ENCODE measurements around the gene ZNF107.

The ZNF107 gene

DNA sequence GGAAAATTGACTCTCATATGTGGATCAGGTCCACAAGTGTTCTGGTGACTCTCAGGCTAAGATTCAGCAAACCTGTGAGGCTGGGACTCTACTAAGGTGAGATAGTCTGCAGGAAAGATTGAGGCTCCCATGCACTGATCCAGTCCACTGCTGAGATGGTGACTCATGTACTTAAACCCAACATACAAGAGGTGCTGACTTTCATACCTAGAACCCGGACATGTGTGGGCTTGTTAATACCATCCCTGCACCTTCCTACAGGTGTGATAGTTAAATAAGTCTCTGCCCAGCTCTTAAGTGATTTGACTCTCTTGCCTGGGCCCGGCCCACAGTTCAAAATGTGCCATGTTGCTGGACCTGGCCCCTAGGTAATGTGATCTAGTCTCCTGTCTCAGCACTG is 27.1 kb upstream of the ZNF107 start:
- TF ChIP-seq EZH2phosphoT487 (IDR thresholded peaks at IDR 0.05; ENCODE audit: borderline replicate concordance) = no peak
- TF ChIP-seq, protein P1, sequence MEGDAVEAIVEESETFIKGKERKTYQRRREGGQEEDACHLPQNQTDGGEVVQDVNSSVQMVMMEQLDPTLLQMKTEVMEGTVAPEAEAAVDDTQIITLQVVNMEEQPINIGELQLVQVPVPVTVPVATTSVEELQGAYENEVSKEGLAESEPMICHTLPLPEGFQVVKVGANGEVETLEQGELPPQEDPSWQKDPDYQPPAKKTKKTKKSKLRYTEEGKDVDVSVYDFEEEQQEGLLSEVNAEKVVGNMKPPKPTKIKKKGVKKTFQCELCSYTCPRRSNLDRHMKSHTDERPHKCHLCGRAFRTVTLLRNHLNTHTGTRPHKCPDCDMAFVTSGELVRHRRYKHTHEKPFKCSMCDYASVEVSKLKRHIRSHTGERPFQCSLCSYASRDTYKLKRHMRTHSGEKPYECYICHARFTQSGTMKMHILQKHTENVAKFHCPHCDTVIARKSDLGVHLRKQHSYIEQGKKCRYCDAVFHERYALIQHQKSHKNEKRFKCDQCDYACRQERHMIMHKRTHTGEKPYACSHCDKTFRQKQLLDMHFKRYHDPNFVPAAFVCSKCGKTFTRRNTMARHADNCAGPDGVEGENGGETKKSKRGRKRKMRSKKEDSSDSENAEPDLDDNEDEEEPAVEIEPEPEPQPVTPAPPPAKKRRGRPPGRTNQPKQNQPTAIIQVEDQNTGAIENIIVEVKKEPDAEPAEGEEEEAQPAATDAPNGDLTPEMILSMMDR (conservative IDR thresholded peaks at IDR 0.05; ENCODE audit: low read length) = no peak
- Histone ChIP-seq H3K79me2 (ENCODE audit: insufficient read depth, low read length) (no peaks in the 10 kb centered on the region), H3K4me3 (ENCODE audit: low read length, poor library complexity, severe bottlenecking) (no peak overlapping the region), H3K36me3 (ENCODE audit: insufficient read depth, low read length) (no peaks in the 10 kb centered on the region), H3K9me2 (replicated peaks; ENCODE audit: low read depth, low read length) (no peaks in the 10 kb centered on the region), H3F3A (ENCODE audit: low read depth) (no peaks in the 10 kb centered on the region), H3K27me3 (ENCODE audit: insufficient read depth, low read length, poor library complexity, severe bottlenecking) (no peaks in the 10 kb centered on the region), H3K4me2 (ENCODE audit: low read depth, low read length, poor library complexity, severe bottlenecking) (no peak overlapping the region), H3K9ac (ENCODE audit: low read depth, low read length, poor library complexity, severe bottlenecking) (no peak overlapping the region), H2AFZ (ENCODE audit: low read length) (no peak overlapping the region), H3K9me3 (ENCODE audit: insufficient read depth, low read depth, low read length) (no peaks in the 10 kb centered on the region), H4K20me1 (ENCODE audit: insufficient read depth, low read length, poor library complexity, severe bottlenecking) (no peaks in the 10 kb centered on the region), H3K4me1 (ENCODE audit: insufficient read depth, low read length, poor library complexity, severe bottlenecking) (no peaks in the 10 kb centered on the region)

DNA sequence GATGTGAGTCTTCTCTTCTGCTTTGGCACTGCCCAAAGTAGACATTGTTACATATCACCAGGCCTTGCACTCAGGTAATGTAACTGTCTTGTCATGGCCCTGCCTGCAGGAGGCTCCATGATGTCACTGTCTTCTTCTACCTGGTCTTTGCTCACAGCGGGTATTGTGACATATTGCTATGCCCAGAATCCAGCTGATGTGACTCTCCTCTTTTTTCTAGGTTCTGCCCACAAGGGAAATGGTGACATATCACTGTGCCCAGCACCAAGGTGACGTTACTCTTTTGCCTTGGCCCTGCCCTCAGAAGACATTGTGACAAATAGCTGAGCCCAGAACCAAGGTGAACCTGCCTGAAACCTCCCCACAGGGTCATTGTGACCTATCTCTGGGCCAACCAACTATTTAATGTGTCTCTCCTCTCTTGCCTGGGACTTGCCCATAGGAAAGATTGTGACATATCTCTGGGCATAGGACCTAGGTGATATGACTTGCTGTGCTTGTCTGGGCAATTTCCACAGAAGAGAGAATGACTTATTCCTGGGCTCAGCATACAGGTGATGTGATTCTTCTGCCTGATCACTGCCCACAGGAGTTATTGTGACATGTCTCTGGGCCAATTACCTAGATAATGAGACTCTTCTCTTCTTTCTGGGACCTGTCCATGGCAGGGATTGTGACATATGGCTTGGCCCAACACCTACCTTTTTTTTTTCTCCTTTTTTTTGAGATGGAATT is 26.5 kb upstream of the ZNF107 start:
- H2AFZ ChIP-seq (ENCODE audit: low read length) = no peak overlapping the region
- TF ChIP-seq, protein P1 (conservative IDR thresholded peaks at IDR 0.05; ENCODE audit: low read length) = peak; percentile 33; the same call in 1 of the 2 replicates
- no peak for TF ChIP-seq EZH2phosphoT487 (IDR thresholded peaks at IDR 0.05; ENCODE audit: borderline replicate concordance)
- H3K4me3 ChIP-seq (ENCODE audit: low read length, poor library complexity, severe bottlenecking) = no peak overlapping the region
- H3K9me2 ChIP-seq (replicated peaks; ENCODE audit: low read depth, low read length) = no peaks in the 10 kb centered on the region
- no peaks in the 10 kb centered on the region for H3K79me2 ChIP-seq (ENCODE audit: insufficient read depth, low read length)
- no peaks in the 10 kb centered on the region for H3F3A ChIP-seq (ENCODE audit: low read depth)
- no peak overlapping the region for H3K4me2 ChIP-seq (ENCODE audit: low read depth, low read length, poor library complexity, severe bottlenecking)
- no peaks in the 10 kb centered on the region for H3K27me3 ChIP-seq (ENCODE audit: insufficient read depth, low read length, poor library complexity, severe bottlenecking)
- H3K9ac ChIP-seq (ENCODE audit: low read depth, low read length, poor library complexity, severe bottlenecking) = no peak overlapping the region
- no peaks in the 10 kb centered on the region for H3K36me3 ChIP-seq (ENCODE audit: insufficient read depth, low read length)
- no peaks in the 10 kb centered on the region for H4K20me1 ChIP-seq (ENCODE audit: insufficient read depth, low read length, poor library complexity, severe bottlenecking)
- H3K4me1 ChIP-seq (ENCODE audit: insufficient read depth, low read length, poor library complexity, severe bottlenecking) = no peaks in the 10 kb centered on the region
- no peaks in the 10 kb centered on the region for H3K9me3 ChIP-seq (ENCODE audit: insufficient read depth, low read depth, low read length)

DNA sequence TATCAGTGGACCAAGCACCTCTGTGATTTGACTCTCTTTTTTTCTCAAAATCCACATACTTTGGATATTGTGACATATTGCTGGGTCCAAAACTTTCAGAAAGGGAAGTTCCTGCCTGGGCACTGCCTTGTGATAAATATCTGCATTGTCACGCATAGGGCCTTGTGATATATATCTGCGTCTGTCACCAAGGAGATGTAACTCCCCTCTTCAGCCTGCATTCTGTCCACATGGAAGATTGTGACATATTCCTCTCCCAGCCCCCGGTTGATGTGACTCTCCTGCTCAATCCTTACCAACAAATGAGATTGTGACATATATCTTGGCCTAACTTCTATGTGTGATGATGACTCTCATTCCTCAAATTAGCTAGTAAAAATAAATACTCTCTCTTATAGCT is 25.4 kb upstream of the ZNF107 start:
- Histone ChIP-seq H3K79me2 (ENCODE audit: insufficient read depth, low read length) (no peaks in the 10 kb centered on the region), H3K9me2 (replicated peaks; ENCODE audit: low read depth, low read length) (no peaks in the 10 kb centered on the region), H3K27me3 (ENCODE audit: insufficient read depth, low read length, poor library complexity, severe bottlenecking) (no peaks in the 10 kb centered on the region), H3K9ac (ENCODE audit: low read depth, low read length, poor library complexity, severe bottlenecking) (no peak overlapping the region), H3K9me3 (ENCODE audit: insufficient read depth, low read depth, low read length) (no peaks in the 10 kb centered on the region), H3K4me2 (ENCODE audit: low read depth, low read length, poor library complexity, severe bottlenecking) (no peak overlapping the region), H3K4me3 (ENCODE audit: low read length, poor library complexity, severe bottlenecking) (no peak overlapping the region), H4K20me1 (ENCODE audit: insufficient read depth, low read length, poor library complexity, severe bottlenecking) (no peaks in the 10 kb centered on the region), H3F3A (ENCODE audit: low read depth) (no peaks in the 10 kb centered on the region), H2AFZ (ENCODE audit: low read length) (no peak overlapping the region), H3K36me3 (ENCODE audit: insufficient read depth, low read length) (no peaks in the 10 kb centered on the region), H3K4me1 (ENCODE audit: insufficient read depth, low read length, poor library complexity, severe bottlenecking) (no peaks in the 10 kb centered on the region)
- TF ChIP-seq EZH2phosphoT487 (IDR thresholded peaks at IDR 0.05; ENCODE audit: borderline replicate concordance) = no peak
- TF ChIP-seq, protein P1 (conservative IDR thresholded peaks at IDR 0.05; ENCODE audit: low read length) = no peak

Data from Loucy (cell line).